ENCODE measurements around the gene OTOR.

OTOR gene, protein sequence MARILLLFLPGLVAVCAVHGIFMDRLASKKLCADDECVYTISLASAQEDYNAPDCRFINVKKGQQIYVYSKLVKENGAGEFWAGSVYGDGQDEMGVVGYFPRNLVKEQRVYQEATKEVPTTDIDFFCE

GRCh38 chr20:16748308-16748900 lies at the start of gene OTOR:
Gene OTOR (plus strand): TSS chr20:16748358. CDS start chr20:16748402, 44 bp downstream.
- no peak for DNase-seq (ENCODE audit: extremely low spot score)
- POLR2A ChIA-PET = no interaction called here
- CTCF ChIA-PET = interaction anchor here (1.1 to 1.3 kb wide), 2 partner anchors 14 to 15 kb away, joined by 3 read pairs; no protein-coding TSS in a partner anchor

DNA sequence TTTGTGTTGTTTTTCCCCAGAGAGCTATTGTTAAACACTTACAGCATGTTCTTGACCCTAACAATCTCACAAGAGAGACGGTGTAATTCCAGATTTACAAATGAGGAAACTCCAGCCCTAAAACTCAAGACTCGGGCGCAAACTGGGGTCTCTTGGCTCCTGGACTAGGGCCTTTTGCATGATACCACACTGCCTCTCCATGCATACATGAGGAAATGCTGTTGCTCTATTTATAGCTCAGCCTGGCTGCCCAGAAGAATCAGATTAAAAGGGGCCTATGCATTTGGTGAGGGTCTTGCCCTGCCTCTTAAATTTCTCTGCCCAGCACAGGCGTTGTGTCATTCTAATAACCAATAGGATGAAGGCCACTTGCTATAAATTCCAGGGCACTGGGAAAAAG lies 48.9 kb upstream of the OTOR start:
- TF ChIP-seq, protein P1, sequence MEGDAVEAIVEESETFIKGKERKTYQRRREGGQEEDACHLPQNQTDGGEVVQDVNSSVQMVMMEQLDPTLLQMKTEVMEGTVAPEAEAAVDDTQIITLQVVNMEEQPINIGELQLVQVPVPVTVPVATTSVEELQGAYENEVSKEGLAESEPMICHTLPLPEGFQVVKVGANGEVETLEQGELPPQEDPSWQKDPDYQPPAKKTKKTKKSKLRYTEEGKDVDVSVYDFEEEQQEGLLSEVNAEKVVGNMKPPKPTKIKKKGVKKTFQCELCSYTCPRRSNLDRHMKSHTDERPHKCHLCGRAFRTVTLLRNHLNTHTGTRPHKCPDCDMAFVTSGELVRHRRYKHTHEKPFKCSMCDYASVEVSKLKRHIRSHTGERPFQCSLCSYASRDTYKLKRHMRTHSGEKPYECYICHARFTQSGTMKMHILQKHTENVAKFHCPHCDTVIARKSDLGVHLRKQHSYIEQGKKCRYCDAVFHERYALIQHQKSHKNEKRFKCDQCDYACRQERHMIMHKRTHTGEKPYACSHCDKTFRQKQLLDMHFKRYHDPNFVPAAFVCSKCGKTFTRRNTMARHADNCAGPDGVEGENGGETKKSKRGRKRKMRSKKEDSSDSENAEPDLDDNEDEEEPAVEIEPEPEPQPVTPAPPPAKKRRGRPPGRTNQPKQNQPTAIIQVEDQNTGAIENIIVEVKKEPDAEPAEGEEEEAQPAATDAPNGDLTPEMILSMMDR (IDR thresholded peaks at IDR 0.05; ENCODE audit: control extremely low read depth, extremely low read depth, low read depth, missing control alignments) = no peak
- ChIA-PET POLR2A (no interaction called here), CTCF (interaction anchor here (0.8 to 2.1 kb wide), 4 partner anchors 10 to 63 kb away, joined by 3 to 10 read pairs (median 6); no protein-coding TSS in a partner anchor)
- DNase-seq (ENCODE audit: extremely low spot score) = no peak

More at GRCh38 chr20:16748308-16748900, at the start of gene OTOR:
- TF ChIP-seq, protein P1 (IDR thresholded peaks at IDR 0.05; ENCODE audit: control extremely low read depth, extremely low read depth, low read depth, missing control alignments) = no peak

GRCh38 chr20:16701296-16701695 lies 46.9 kb upstream of the OTOR start:
- CTCF ChIA-PET = interaction anchor here (1.2 to 1.6 kb wide), 2 partner anchors 8 to 60 kb away, joined by 3 to 9 read pairs; no protein-coding TSS in a partner anchor
- POLR2A ChIA-PET = no interaction called here
- TF ChIP-seq, protein P1 (IDR thresholded peaks at IDR 0.05; ENCODE audit: control extremely low read depth, extremely low read depth, low read depth, missing control alignments) = peak; percentile 43
- peak; percentile 18 for DNase-seq (ENCODE audit: extremely low spot score)

DNA sequence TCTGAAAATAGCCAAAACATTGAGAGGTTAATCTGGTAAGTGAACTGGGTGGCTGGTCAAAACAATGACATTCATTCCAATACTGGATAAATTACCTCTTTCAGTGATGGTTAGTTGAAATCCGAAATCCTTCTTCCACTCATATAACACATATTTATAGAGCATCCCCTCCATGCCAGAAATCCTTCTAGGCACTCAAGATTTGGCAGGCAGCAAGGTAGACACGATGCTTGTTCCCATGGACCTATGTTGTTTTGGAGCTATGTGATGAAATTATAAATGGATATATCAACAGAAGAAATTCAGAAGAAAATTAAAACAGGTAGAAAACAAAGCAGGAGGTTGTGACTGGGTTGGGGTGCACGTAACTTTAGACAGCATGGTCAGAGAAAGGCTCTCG lies 44.6 kb upstream of the OTOR start:
- TF ChIP-seq, protein P1 (IDR thresholded peaks at IDR 0.05; ENCODE audit: control extremely low read depth, extremely low read depth, low read depth, missing control alignments) = no peak
- ChIA-PET POLR2A (no interaction called here), CTCF (interaction anchor here (1.4 kb wide), 1 partner anchor 58 kb away, joined by 7 read pairs; no protein-coding TSS in a partner anchor)
- no peak for DNase-seq (ENCODE audit: extremely low spot score)

DNA sequence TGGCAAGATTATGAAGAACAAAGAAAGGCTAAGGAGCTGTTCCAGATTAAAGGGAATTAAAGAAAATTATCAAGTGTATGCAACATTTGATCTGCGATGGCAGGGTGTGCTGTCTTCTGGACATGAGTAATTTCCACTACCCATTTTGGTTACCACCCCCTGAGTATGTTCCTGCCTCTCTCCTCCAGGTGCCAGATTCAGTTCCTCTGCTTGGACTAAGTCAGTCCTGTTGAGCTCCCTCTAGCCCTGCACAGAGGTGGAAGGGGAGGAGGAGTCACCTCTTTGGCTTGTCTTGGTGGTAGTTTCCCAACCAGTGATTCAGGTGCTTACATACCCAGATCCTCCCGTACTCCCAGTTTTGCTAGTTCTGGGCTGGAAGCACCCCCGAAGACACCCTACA lies 40.5 kb upstream of the OTOR start:
- peak; percentile 28 for DNase-seq (ENCODE audit: extremely low spot score)
- POLR2A ChIA-PET = interaction anchor here (0.6 kb wide), 1 partner anchor 1255 kb away, joined by 3 read pairs; no protein-coding TSS in a partner anchor
- CTCF ChIA-PET = no interaction called here
- TF ChIP-seq, protein P1 (IDR thresholded peaks at IDR 0.05; ENCODE audit: control extremely low read depth, extremely low read depth, low read depth, missing control alignments) = no peak

- POLR2A ChIA-PET = no interaction called here
- CTCF ChIA-PET = interaction anchor here (1.1 to 1.6 kb wide), 3 partner anchors 8 to 14 kb away, joined by 3 to 6 read pairs (median 3); no protein-coding TSS in a partner anchor
- no peak for DNase-seq (ENCODE audit: extremely low spot score)
- TF ChIP-seq, protein P1 (IDR thresholded peaks at IDR 0.05; ENCODE audit: control extremely low read depth, extremely low read depth, low read depth, missing control alignments) = no peak
These were observed 39.6 kb upstream of the OTOR start for GRCh38 chr20:16708602-16709001.
